ENCODE data around the gene COX4I1.
"Not testable (repeated sequence)": the region's sequence is repeated elsewhere in the genome, so short reads cannot be mapped to it uniquely, and the experiment has no call there.

Gene COX4I1

GRCh38 chr16:85835956-85836705 lies 36.6 kb downstream of the COX4I1 start:
- Histone ChIP-seq H3K27me3 (ENCODE audit: control insufficient read depth, insufficient read depth, low read length) (no peaks in the 10 kb centered on the region), H3K4me3 (ENCODE audit: low read depth, low read length) (no peak overlapping the region), H3K9ac (ENCODE audit: low read depth, low read length) (no peak overlapping the region), H3K4me1 (ENCODE audit: control insufficient read depth, insufficient read depth, low read length) (no peaks in the 10 kb centered on the region), H3K36me3 (ENCODE audit: control insufficient read depth, insufficient read depth, low read length) (no peaks in the 10 kb centered on the region), H3K9me3 (ENCODE audit: control insufficient read depth, insufficient read depth, low read length) (peaks cover 7% of the 10 kb centered on the region; the same call in 1 of the 2 replicates), H3K27ac (ENCODE audit: low read depth, low read length) (no peak overlapping the region)

DNA sequence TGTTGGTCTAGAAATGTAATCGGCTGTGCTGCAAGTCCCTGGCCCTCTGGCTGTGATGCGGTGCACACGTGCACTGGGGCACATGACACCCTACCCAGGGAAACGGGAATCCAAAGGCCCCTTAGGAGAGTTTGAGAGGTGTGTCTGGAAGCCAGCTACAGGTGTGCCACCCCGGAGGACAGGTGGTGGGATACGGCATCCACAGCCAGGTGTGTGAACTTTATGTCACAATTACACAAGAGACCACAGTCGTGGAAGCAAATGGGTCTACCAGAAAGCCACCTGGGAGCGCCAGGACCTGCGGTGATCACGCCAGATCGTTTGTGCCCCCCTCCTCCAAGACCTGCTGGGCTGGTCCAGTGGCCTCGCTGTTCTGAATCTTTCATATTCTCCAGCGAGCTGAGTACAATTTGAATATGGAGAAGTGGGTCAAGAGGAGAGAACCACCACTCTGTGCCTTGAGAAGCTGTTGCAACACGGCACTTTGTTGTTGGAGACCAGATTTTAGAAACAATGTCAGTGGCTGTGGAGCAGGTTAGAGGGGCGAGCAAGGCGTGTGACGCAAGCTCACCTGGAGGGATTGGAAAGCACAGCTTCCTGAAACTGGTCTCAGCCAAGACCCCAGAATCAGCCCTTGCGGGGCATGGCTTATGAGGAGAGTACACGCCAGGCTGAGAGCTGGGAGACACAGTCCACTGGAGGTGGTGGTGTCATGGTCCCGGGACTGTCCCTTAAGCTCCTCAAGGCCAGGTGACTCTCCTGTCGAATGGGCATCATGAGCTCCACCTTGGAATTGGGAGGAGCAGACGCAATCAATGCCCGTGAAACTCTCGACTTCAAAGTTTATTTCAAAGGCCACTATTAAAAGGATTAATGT lies 37.4 kb downstream of the COX4I1 start:
- H3K9ac ChIP-seq (ENCODE audit: low read depth, low read length), result no peak overlapping the region
- peaks cover 7% of the 10 kb centered on the region; the same call in 1 of the 2 replicates for H3K9me3 ChIP-seq (ENCODE audit: control insufficient read depth, insufficient read depth, low read length)
- H3K4me3 ChIP-seq (ENCODE audit: low read depth, low read length), result no peak overlapping the region
- H3K36me3 ChIP-seq (ENCODE audit: control insufficient read depth, insufficient read depth, low read length), result no peaks in the 10 kb centered on the region
- H3K4me1 ChIP-seq (ENCODE audit: control insufficient read depth, insufficient read depth, low read length), result no peaks in the 10 kb centered on the region
- H3K27ac ChIP-seq (ENCODE audit: low read depth, low read length), result no peak overlapping the region
- H3K27me3 ChIP-seq (ENCODE audit: control insufficient read depth, insufficient read depth, low read length), result no peaks in the 10 kb centered on the region

- not testable (repeated sequence) for H3K4me1 ChIP-seq (ENCODE audit: control insufficient read depth, insufficient read depth, low read length); H3K9ac ChIP-seq (ENCODE audit: low read depth, low read length); H3K27ac ChIP-seq (ENCODE audit: low read depth, low read length); H3K9me3 ChIP-seq (ENCODE audit: control insufficient read depth, insufficient read depth, low read length); H3K4me3 ChIP-seq (ENCODE audit: low read depth, low read length); H3K36me3 ChIP-seq (ENCODE audit: control insufficient read depth, insufficient read depth, low read length); H3K27me3 ChIP-seq (ENCODE audit: control insufficient read depth, insufficient read depth, low read length)
Measured at GRCh38 chr16:85837654-85838053, 38.2 kb downstream of the COX4I1 start.

DNA sequence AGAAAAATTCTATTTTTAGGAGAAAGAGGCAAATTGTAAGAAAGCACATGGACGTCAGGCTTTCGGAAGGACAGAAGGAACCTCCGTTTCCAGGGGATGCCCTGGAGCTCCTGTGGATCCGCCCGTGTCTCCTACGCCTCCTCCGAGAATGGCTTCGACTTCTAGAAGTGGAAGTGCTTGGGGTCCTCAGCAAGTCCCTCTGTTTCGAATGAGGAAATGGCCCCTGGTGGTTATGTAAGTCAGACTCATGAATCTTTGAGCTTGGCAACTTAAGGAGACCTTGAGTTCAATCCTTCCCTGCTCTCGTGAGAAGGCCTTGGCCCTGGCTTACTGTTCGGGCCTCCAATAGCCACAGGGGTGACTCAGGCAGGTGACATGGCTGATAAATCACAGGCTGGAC lies 38.9 kb downstream of the COX4I1 start:
- Histone ChIP-seq H3K9me3 (ENCODE audit: control insufficient read depth, insufficient read depth, low read length) (no peaks in the 10 kb centered on the region), H3K4me3 (ENCODE audit: low read depth, low read length) (no peak overlapping the region), H3K9ac (ENCODE audit: low read depth, low read length) (no peak overlapping the region), H3K27me3 (ENCODE audit: control insufficient read depth, insufficient read depth, low read length) (no peaks in the 10 kb centered on the region), H3K4me1 (ENCODE audit: control insufficient read depth, insufficient read depth, low read length) (no peaks in the 10 kb centered on the region), H3K36me3 (ENCODE audit: control insufficient read depth, insufficient read depth, low read length) (no peaks in the 10 kb centered on the region), H3K27ac (ENCODE audit: low read depth, low read length) (no peak overlapping the region)

DNA sequence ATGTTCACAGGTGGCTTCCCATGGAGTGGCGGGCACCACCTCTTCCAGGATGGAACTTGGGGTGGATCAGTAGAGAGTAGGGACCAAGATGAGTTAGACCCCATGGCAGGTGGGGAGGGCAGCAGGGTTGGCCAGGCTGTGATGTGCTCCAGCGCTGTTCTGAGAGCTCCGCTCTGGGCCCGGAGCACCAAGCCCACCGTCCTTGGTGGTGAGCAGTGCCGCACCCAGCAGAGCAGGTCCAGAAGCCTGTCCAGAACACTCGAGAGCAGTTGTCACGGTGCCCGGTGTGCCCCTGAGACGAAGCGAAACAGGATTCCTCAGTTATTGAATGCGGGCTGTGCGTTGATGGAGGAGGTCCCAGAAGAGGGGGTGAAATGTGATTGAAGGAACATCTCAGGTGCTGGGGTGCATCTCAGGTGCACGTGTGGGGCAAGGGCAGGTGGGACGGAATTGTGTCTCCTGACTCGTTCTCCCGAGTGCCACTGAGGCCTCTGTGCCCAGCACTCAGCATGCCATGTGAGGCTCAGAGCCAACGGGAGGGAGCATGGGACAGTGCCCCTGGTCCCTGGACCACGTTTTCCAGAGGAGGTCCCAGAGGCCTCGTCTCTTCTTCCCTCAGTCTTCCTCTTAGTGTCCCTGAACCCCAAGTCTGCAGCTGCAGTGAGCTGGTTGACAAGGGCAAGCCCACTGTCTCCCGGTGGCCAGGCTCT lies 39.5 kb downstream of the COX4I1 start:
- no peaks in the 10 kb centered on the region for H3K4me1 ChIP-seq (ENCODE audit: control insufficient read depth, insufficient read depth, low read length)
- no peaks in the 10 kb centered on the region for H3K9me3 ChIP-seq (ENCODE audit: control insufficient read depth, insufficient read depth, low read length)
- no peak overlapping the region for H3K9ac ChIP-seq (ENCODE audit: low read depth, low read length)
- H3K27me3 ChIP-seq (ENCODE audit: control insufficient read depth, insufficient read depth, low read length), result no peaks in the 10 kb centered on the region
- no peak overlapping the region for H3K4me3 ChIP-seq (ENCODE audit: low read depth, low read length)
- no peaks in the 10 kb centered on the region for H3K36me3 ChIP-seq (ENCODE audit: control insufficient read depth, insufficient read depth, low read length)
- H3K27ac ChIP-seq (ENCODE audit: low read depth, low read length), result no peak overlapping the region

DNA sequence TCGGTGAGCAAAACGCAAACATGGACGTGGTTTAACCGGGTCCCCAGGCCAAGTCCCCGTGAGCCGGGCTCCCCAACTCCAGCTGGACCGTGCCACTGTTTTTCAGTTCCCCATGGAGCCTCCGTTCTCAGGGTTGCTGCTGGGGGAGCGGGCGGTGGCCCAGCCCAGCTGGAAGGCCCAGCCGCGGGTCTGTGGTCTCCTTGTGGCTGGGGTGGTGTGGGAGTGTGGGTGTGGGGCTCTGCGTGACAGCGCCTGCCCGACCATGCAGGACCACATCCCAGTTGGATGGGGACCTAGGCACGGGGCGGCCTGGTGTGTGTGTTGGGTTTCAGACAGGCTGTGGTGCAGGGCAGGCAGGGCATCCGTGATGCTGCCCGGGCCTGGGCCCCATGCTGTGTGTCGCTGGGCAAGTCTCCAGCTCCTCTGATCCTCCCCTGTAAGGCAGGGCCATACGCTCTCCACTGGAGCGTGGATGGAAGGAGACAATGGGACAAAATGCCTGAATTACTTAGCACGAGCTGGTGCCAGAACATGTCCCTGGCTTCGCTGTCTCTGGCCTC lies 40.3 kb downstream of the COX4I1 start:
- Histone ChIP-seq H3K4me1 (ENCODE audit: control insufficient read depth, insufficient read depth, low read length) (no peaks in the 10 kb centered on the region), H3K9ac (ENCODE audit: low read depth, low read length) (no peak overlapping the region), H3K4me3 (ENCODE audit: low read depth, low read length) (no peak overlapping the region), H3K36me3 (ENCODE audit: control insufficient read depth, insufficient read depth, low read length) (no peaks in the 10 kb centered on the region), H3K9me3 (ENCODE audit: control insufficient read depth, insufficient read depth, low read length) (no peaks in the 10 kb centered on the region), H3K27me3 (ENCODE audit: control insufficient read depth, insufficient read depth, low read length) (no peaks in the 10 kb centered on the region), H3K27ac (ENCODE audit: low read depth, low read length) (no peak overlapping the region)

- Histone ChIP-seq H3K4me1 (ENCODE audit: control insufficient read depth, insufficient read depth, low read length) (no peaks in the 10 kb centered on the region), H3K36me3 (ENCODE audit: control insufficient read depth, insufficient read depth, low read length) (no peaks in the 10 kb centered on the region), H3K9ac (ENCODE audit: low read depth, low read length) (no peak overlapping the region), H3K4me3 (ENCODE audit: low read depth, low read length) (no peak overlapping the region), H3K9me3 (ENCODE audit: control insufficient read depth, insufficient read depth, low read length) (no peaks in the 10 kb centered on the region), H3K27me3 (ENCODE audit: control insufficient read depth, insufficient read depth, low read length) (no peaks in the 10 kb centered on the region), H3K27ac (ENCODE audit: low read depth, low read length) (no peak overlapping the region)
Measured at GRCh38 chr16:85840395-85840794, 40.9 kb downstream of the COX4I1 start.

DNA sequence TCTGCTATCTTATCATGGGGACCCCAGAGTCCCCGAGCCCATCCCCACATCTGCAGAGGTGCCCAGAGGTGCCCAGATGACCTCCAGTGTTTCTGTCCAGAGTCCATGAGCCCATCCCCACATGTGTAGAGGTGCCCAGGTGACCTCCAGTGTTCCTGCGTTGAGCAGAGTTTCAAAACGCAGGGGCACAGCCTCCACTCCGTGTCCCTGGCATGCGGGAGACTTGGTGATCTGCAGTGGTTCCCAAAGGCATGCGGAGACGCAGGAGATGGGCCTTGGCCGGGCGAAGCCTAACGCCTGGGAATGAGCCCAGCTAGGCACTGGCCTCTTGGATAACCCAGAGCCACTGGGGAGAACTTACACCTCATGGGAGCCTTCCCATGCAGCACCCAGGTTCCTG lies 41.3 kb downstream of the COX4I1 start:
- no peaks in the 10 kb centered on the region for H3K27me3 ChIP-seq (ENCODE audit: control insufficient read depth, insufficient read depth, low read length)
- no peaks in the 10 kb centered on the region for H3K4me1 ChIP-seq (ENCODE audit: control insufficient read depth, insufficient read depth, low read length)
- no peaks in the 10 kb centered on the region for H3K36me3 ChIP-seq (ENCODE audit: control insufficient read depth, insufficient read depth, low read length)
- no peak overlapping the region for H3K9ac ChIP-seq (ENCODE audit: low read depth, low read length)
- H3K27ac ChIP-seq (ENCODE audit: low read depth, low read length), result no peak overlapping the region
- H3K4me3 ChIP-seq (ENCODE audit: low read depth, low read length), result no peak overlapping the region
- H3K9me3 ChIP-seq (ENCODE audit: control insufficient read depth, insufficient read depth, low read length), result no peaks in the 10 kb centered on the region

DNA sequence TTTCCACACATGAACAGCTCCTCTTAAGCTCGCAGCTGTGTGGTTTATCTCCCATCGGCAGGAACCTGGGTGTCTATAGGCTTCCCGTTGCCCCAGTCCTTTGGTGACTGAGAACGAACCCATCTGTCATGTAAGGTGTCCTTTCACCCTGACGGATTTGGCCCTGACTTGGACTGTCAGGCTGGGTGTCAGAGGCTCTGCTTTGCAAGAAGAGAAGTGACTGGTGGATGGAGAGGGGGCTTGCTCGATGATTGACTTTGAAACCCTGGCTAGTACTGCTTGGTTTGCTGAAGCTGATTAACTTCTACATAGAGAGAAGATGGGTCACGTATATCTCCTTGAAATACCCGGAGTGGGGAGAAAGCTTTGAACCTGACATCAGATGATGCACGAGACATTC lies 42.9 kb downstream of the COX4I1 start:
- no peaks in the 10 kb centered on the region for H3K9me3 ChIP-seq (ENCODE audit: control insufficient read depth, insufficient read depth, low read length)
- H3K4me1 ChIP-seq (ENCODE audit: control insufficient read depth, insufficient read depth, low read length), result no peaks in the 10 kb centered on the region
- H3K27me3 ChIP-seq (ENCODE audit: control insufficient read depth, insufficient read depth, low read length), result no peaks in the 10 kb centered on the region
- no peak overlapping the region for H3K27ac ChIP-seq (ENCODE audit: low read depth, low read length)
- no peak overlapping the region for H3K4me3 ChIP-seq (ENCODE audit: low read depth, low read length)
- no peak overlapping the region for H3K9ac ChIP-seq (ENCODE audit: low read depth, low read length)
- no peaks in the 10 kb centered on the region for H3K36me3 ChIP-seq (ENCODE audit: control insufficient read depth, insufficient read depth, low read length)

GRCh38 chr16:85842848-85843247 lies 43.4 kb downstream of the COX4I1 start:
- Histone ChIP-seq H3K4me3 (ENCODE audit: low read depth, low read length) (no peak overlapping the region), H3K4me1 (ENCODE audit: control insufficient read depth, insufficient read depth, low read length) (no peaks in the 10 kb centered on the region)

More at GRCh38 chr16:85842848-85843247, 43.4 kb downstream of the COX4I1 start:
- Histone ChIP-seq H3K27me3 (ENCODE audit: control insufficient read depth, insufficient read depth, low read length) (no peaks in the 10 kb centered on the region), H3K36me3 (ENCODE audit: control insufficient read depth, insufficient read depth, low read length) (no peaks in the 10 kb centered on the region), H3K9me3 (ENCODE audit: control insufficient read depth, insufficient read depth, low read length) (no peaks in the 10 kb centered on the region), H3K9ac (ENCODE audit: low read depth, low read length) (no peak overlapping the region), H3K27ac (ENCODE audit: low read depth, low read length) (no peak overlapping the region)

Measured in HUES48 (cell line).